GM19463 (cell line): ENCODE data around the gene MAFF.

Experiments
- ATAC-seq: cut with Tn5 transposase; IDR thresholded peaks from one replicate; pipeline ENCODE4 v1.9.1; 2021; ENCODE audit warnings: mild to moderate bottlenecking, moderate library complexity; ENCODE audit not compliant: unreplicated experiment

Gene MAFF

GRCh38 chr22:38203090-38203810, 1.5 kb downstream of the MAFF start:
- ATAC-seq, result no peak

GRCh38 chr22:38203855-38204514, 2.2 kb downstream of the MAFF start:
- no peak for ATAC-seq

GRCh38 chr22:38204784-38205183, 3.0 kb downstream of the MAFF start:
- no peak for ATAC-seq

GRCh38 chr22:38205261-38206128, 3.7 kb downstream of the MAFF start:
- ATAC-seq, result no peak

- ATAC-seq, result no peak
These were observed 6.2 kb downstream of the MAFF start for GRCh38 chr22:38207898-38208432.

GRCh38 chr22:38208551-38208968, 6.8 kb downstream of the MAFF start:
- ATAC-seq, result no peak

GRCh38 chr22:38211556-38211955, 9.8 kb downstream of the MAFF start:
- no peak for ATAC-seq

- ATAC-seq, result no peak
These were observed 10.6 kb downstream of the MAFF start for GRCh38 chr22:38212442-38212841.

- no peak for ATAC-seq
These were observed 11.7 kb downstream of the MAFF start for GRCh38 chr22:38213319-38213989.

GRCh38 chr22:38213990-38214301, 12.2 kb downstream of the MAFF start:
- no peak for ATAC-seq

GRCh38 chr22:38214302-38215056, 12.7 kb downstream of the MAFF start:
- ATAC-seq, result no peak

- no peak for ATAC-seq
These were observed 13.6 kb downstream of the MAFF start for GRCh38 chr22:38215156-38216038.

- ATAC-seq, result no peak
These were observed 17.1 kb downstream of the MAFF start for GRCh38 chr22:38218661-38219622.

GRCh38 chr22:38219632-38220031, 17.8 kb downstream of the MAFF start:
- ATAC-seq, result no peak

GRCh38 chr22:38220163-38220562, 18.4 kb downstream of the MAFF start:
- ATAC-seq, result no peak

GRCh38 chr22:38220653-38221386, 19.0 kb downstream of the MAFF start:
- ATAC-seq, result no peak

- ATAC-seq, result no peak
These were observed 19.6 kb downstream of the MAFF start for GRCh38 chr22:38221407-38221806.
